Frontal cortex (tissue), 4 donors: ENCODE data around the gene RIPOR3. TPM values are rescaled to one million over a fixed set of nuclear protein-coding genes. Genes with fewer than 3 reads are reported as not detected.
"Not testable (repeated sequence)": the region's sequence is repeated elsewhere in the genome, so short reads cannot be mapped to it uniquely, and the experiment has no call there.

Experiments
- DNase-seq, 2 donors: peaks; one replicate each; pipeline ENCODE4 v3.0.0; 2012; ENCODE audit warnings: low spot score in 2 of 2
- FAIRE-seq: peaks from 2 replicates; lab custom pipeline; 2012; peaks lifted over from hg19 to GRCh38; lab: Jason Lieb, UNC
- total RNA-seq: library from RNA; depleted of rRNA; stranded (reverse); fragments of >200 nt; gene quantifications from one replicate; pipeline ENCODE4 v1.2.3, GENCODE V29; 2014
- donor health status: control.
- donor health status: control.
- donor health status: control.

Gene RIPOR3
- total RNA-seq, 1 donor from 2014 or later, result 0.41 TPM

- DNase-seq (no peak), FAIRE-seq (no peak)
Measured at GRCh38 chr20:50683570-50683969, 7.8 kb downstream of the RIPOR3 start.

GRCh38 chr20:50682947-50683530, 8.3 kb downstream of the RIPOR3 start:
- DNase-seq (no peak), FAIRE-seq (no peak)

- FAIRE-seq, result no peak
- no peak for DNase-seq
Measured at GRCh38 chr20:50682065-50682464, 9.3 kb downstream of the RIPOR3 start.

- FAIRE-seq, result no peak
Measured at GRCh38 chr20:50681359-50682064, 9.8 kb downstream of the RIPOR3 start.

GRCh38 chr20:50680105-50680960, 11.0 kb downstream of the RIPOR3 start:
- no peak for FAIRE-seq
- no peak for DNase-seq

More at GRCh38 chr20:50681359-50682064, 9.8 kb downstream of the RIPOR3 start:
- no peak for DNase-seq

- DNase-seq, result no peak
- no peak for FAIRE-seq
Measured at GRCh38 chr20:50679753-50680104, 11.6 kb downstream of the RIPOR3 start.

GRCh38 chr20:50678169-50678898, 13.0 kb downstream of the RIPOR3 start:
- no peak for DNase-seq
- no peak for FAIRE-seq

GRCh38 chr20:50676858-50677257, 14.5 kb downstream of the RIPOR3 start:
- no peak for FAIRE-seq

GRCh38 chr20:50676377-50676731, 15.0 kb downstream of the RIPOR3 start:
- DNase-seq, FAIRE-seq: not testable (repeated sequence)

More at GRCh38 chr20:50676858-50677257, 14.5 kb downstream of the RIPOR3 start:
- no peak for DNase-seq

GRCh38 chr20:50675671-50676376, 15.5 kb downstream of the RIPOR3 start:
- FAIRE-seq (no peak), DNase-seq (no peak)

GRCh38 chr20:50674138-50674825, 17.1 kb downstream of the RIPOR3 start:
- FAIRE-seq (no peak), DNase-seq (no peak)

GRCh38 chr20:50673466-50674137, 17.7 kb downstream of the RIPOR3 start:
- DNase-seq, result no peak
- no peak for FAIRE-seq

GRCh38 chr20:50673146-50673465, 18.2 kb downstream of the RIPOR3 start:
- FAIRE-seq (no peak), DNase-seq (no peak)

GRCh38 chr20:50672400-50673145, 18.8 kb downstream of the RIPOR3 start:
- no peak for DNase-seq
- no peak for FAIRE-seq

GRCh38 chr20:50671626-50672025, 19.7 kb downstream of the RIPOR3 start:
- FAIRE-seq (no peak), DNase-seq (no peak)

- not testable (repeated sequence) for DNase-seq, FAIRE-seq
Measured at GRCh38 chr20:50671010-50671409, 20.3 kb downstream of the RIPOR3 start.

GRCh38 chr20:50670126-50670862, 21.0 kb downstream of the RIPOR3 start:
- FAIRE-seq (no peak), DNase-seq (no peak)
